DMS153 (cell line): ENCODE results near the gene CCDC66.

Experiments used
- DNase-seq: peaks from one replicate; lab custom pipeline; 2025; lab: John Stamatoyannopoulos, UW

Gene CCDC66

GRCh38 chr3:56622381-56622780 is 65.4 kb downstream of the CCDC66 start:
- no peak for DNase-seq

GRCh38 chr3:56624725-56625124 is 67.8 kb downstream of the CCDC66 start:
- no peak for DNase-seq

GRCh38 chr3:56629047-56629446 is 72.1 kb downstream of the CCDC66 start:
- no peak for DNase-seq

- DNase-seq, result no peak
Observed at GRCh38 chr3:56629451-56629850, 72.5 kb downstream of the CCDC66 start.

GRCh38 chr3:56630966-56631365 is 74.0 kb downstream of the CCDC66 start:
- no peak for DNase-seq

- no peak for DNase-seq
Observed at GRCh38 chr3:56633181-56633580, 76.2 kb downstream of the CCDC66 start.

GRCh38 chr3:56633602-56634535 is 76.9 kb downstream of the CCDC66 start:
- no peak for DNase-seq

- DNase-seq, result no peak
Observed at GRCh38 chr3:56645407-56645806, 88.4 kb downstream of the CCDC66 start.

- no peak for DNase-seq
Observed at GRCh38 chr3:56654460-56654859, 97.5 kb downstream of the CCDC66 start.

GRCh38 chr3:56655709-56656108 is 98.7 kb downstream of the CCDC66 start:
- DNase-seq, result no peak

GRCh38 chr3:56664823-56665222 is 107.8 kb downstream of the CCDC66 start:
- no peak for DNase-seq

GRCh38 chr3:56667973-56668579 is 111.1 kb downstream of the CCDC66 start:
- DNase-seq, result no peak
